ENCODE measurements around the gene NCOR2. TPM values are rescaled to one million over a fixed set of nuclear protein-coding genes. Genes with fewer than 3 reads are reported as not detected.

The NCOR2 gene
- total RNA-seq, 1 experiment from 2014 or later, result 153 TPM

- Histone ChIP-seq H3K4me3 (replicated peaks in 1 of 2; ENCODE audit: low read depth in 1 of 2, low read length in 2 of 2) (no peak overlapping the region), H3K9me3 (ENCODE audit: control insufficient read depth in 1 of 2, insufficient read depth in 1 of 2, low read depth in 1 of 2, low read length in 2 of 2) (peaks cover 0 to 3% of the 10 kb centered on the region in 2 experiments; a peak in 1 of 4 replicates), H3K9ac (ENCODE audit: low read length) (no peak overlapping the region), H2AFZ (ENCODE audit: low read depth, low read length, poor library complexity, severe bottlenecking) (no peak overlapping the region), H3K79me2 (ENCODE audit: insufficient read depth, low read length) (no peaks in the 10 kb centered on the region), H3K27me3 (ENCODE audit: insufficient read depth, low read length) (no peaks in the 10 kb centered on the region), H3K36me3 (ENCODE audit: control insufficient read depth in 1 of 2, insufficient read depth in 2 of 2, low read length in 2 of 2) (no peaks in the 10 kb centered on the region), H3K27ac (ENCODE audit: low read depth, low read length) (no peak overlapping the region), H3K9me2 (ENCODE audit: insufficient read depth) (no peaks in the 10 kb centered on the region), H3K4me1 (ENCODE audit: control insufficient read depth in 1 of 2, insufficient read depth in 2 of 2, low read length in 2 of 2) (peaks cover 7 to 30% of the 10 kb centered on the region in 2 experiments), H4K20me1 (ENCODE audit: insufficient read depth) (no peaks in the 10 kb centered on the region), H3K4me2 (ENCODE audit: low read length) (no peak overlapping the region)
- DNase-seq (ENCODE audit: low read depth, low spot score), result no peak
- no peak for TF ChIP-seq FOSL1 (IDR thresholded peaks at IDR 0.05; ENCODE audit: low read depth)
- no peak for TF ChIP-seq ZFX (IDR thresholded peaks at IDR 0.05)
- TF ChIP-seq CTCF (IDR thresholded peaks at IDR 0.05 in 2 of 3, conservative IDR thresholded peaks at IDR 0.05 in 1 of 3; ENCODE audit: borderline replicate concordance in 1 of 3, insufficient read depth in 1 of 3, low read depth in 2 of 3, low read length in 2 of 3), result no peak
- no peak for TF ChIP-seq TCF7L2 (IDR thresholded peaks at IDR 0.05; ENCODE audit: borderline replicate concordance, extremely low read depth, insufficient read depth, insufficient read length)
- no peak for TF ChIP-seq CBX3 (IDR thresholded peaks at IDR 0.05; ENCODE audit: low read depth)
- ChIA-PET CTCF (no interaction called here), RAD21 (ENCODE audit: low non-redundant PET in 1 of 2, low total read pairs in 2 of 2, uncharacterized antibody in 2 of 2, unreplicated experiment in 2 of 2) (no interaction called here), POLR2A (no interaction called here)
- BruUV-seq (replicated peaks), result no TSS peak
- no peak for ATAC-seq
- intact Hi-C loops (cut with micrococcal nuclease), result no loop called here
Measured at GRCh38 chr12:124614512-124615292, 47.3 kb upstream of the NCOR2 start.

- intact Hi-C loops (cut with micrococcal nuclease), result no loop called here
- H3K4me1 ChIP-seq (ENCODE audit: control insufficient read depth in 1 of 2, insufficient read depth in 2 of 2, low read length in 2 of 2), result peaks cover 22 to 45% of the 10 kb centered on the region in 2 experiments
- peaks cover 0 to 3% of the 10 kb centered on the region in 2 experiments; a peak in 1 of 4 replicates for H3K9me3 ChIP-seq (ENCODE audit: control insufficient read depth in 1 of 2, insufficient read depth in 1 of 2, low read depth in 1 of 2, low read length in 2 of 2)
- no peaks in the 10 kb centered on the region for H3K9me2 ChIP-seq (ENCODE audit: insufficient read depth)
- ATAC-seq (no peak), DNase-seq (ENCODE audit: low read depth, low spot score) (no peak)
- H3K4me3 ChIP-seq (replicated peaks in 1 of 2; ENCODE audit: low read depth in 1 of 2, low read length in 2 of 2), result no peak overlapping the region
- BruUV-seq (replicated peaks), result no TSS peak
- no peak overlapping the region for H3K9ac ChIP-seq (ENCODE audit: low read length)
- RAD21 ChIA-PET (ENCODE audit: low non-redundant PET in 1 of 2, low total read pairs in 2 of 2, uncharacterized antibody in 2 of 2, unreplicated experiment in 2 of 2), result no interaction called here
- no peak overlapping the region for H3K27ac ChIP-seq (ENCODE audit: low read depth, low read length)
- no peaks in the 10 kb centered on the region for H3K27me3 ChIP-seq (ENCODE audit: insufficient read depth, low read length)
- H3K79me2 ChIP-seq (ENCODE audit: insufficient read depth, low read length), result no peaks in the 10 kb centered on the region
- no peaks in the 10 kb centered on the region for H3K36me3 ChIP-seq (ENCODE audit: control insufficient read depth in 1 of 2, insufficient read depth in 2 of 2, low read length in 2 of 2)
- TF ChIP-seq SRF (IDR thresholded peaks at IDR 0.05; ENCODE audit: low read depth), result no peak
- no peak for TF ChIP-seq POLR2A (IDR thresholded peaks at IDR 0.05; ENCODE audit: borderline replicate concordance, extremely low read depth, insufficient read depth, insufficient read length)
- no peak for TF ChIP-seq ATF3 (IDR thresholded peaks at IDR 0.05)
- TF ChIP-seq JUND (IDR thresholded peaks at IDR 0.05), result no peak
- TF ChIP-seq EGR1 (IDR thresholded peaks at IDR 0.05; ENCODE audit: low read depth), result no peak
- no peak for TF ChIP-seq TCF7L2 (IDR thresholded peaks at IDR 0.05; ENCODE audit: borderline replicate concordance, extremely low read depth, insufficient read depth, insufficient read length)
- no peak for TF ChIP-seq ZBTB33 (IDR thresholded peaks at IDR 0.05; ENCODE audit: extremely low read depth, insufficient replicate concordance, low read length)
- no peak for TF ChIP-seq ELF1 (IDR thresholded peaks at IDR 0.05; ENCODE audit: borderline replicate concordance, low read depth)
- no peak for TF ChIP-seq EZH2phosphoT487 (IDR thresholded peaks at IDR 0.05; ENCODE audit: borderline replicate concordance)
- H2AFZ ChIP-seq (ENCODE audit: low read depth, low read length, poor library complexity, severe bottlenecking), result no peak overlapping the region
- H4K20me1 ChIP-seq (ENCODE audit: insufficient read depth), result no peaks in the 10 kb centered on the region
- POLR2A ChIA-PET, result interaction anchor here (1.2 kb wide), 1 partner anchor 23 kb away, joined by 3 read pairs; no protein-coding TSS in a partner anchor
- CTCF ChIA-PET, result no interaction called here
- H3K4me2 ChIP-seq (ENCODE audit: low read length), result no peak overlapping the region
Measured at GRCh38 chr12:124613151-124613585, 45.8 kb upstream of the NCOR2 start.

Measured in HCT116 (cell line).